DND-41 (cell line): Measurements from ENCODE around the gene IL18R1.

ENCODE experiments used
- EZH2 ChIP-seq: IDR thresholded peaks from 3 replicates; pipeline ENCODE4 v1.6.1; 2012; ENCODE audit warnings: borderline replicate concordance, low read depth, mild to moderate bottlenecking, moderate library complexity, low read length, inconsistent platforms; ENCODE audit not compliant: severe bottlenecking
- TF ChIP-seq, protein P1 (sequence below): IDR thresholded peaks from 2 replicates; pipeline ENCODE4 v1.5.1; 2012; ENCODE audit warnings: borderline replicate concordance, low read length, moderate library complexity, mild to moderate bottlenecking; ENCODE audit not compliant: poor library complexity, severe bottlenecking; ENCODE audit errors: extremely low read depth

DNA sequence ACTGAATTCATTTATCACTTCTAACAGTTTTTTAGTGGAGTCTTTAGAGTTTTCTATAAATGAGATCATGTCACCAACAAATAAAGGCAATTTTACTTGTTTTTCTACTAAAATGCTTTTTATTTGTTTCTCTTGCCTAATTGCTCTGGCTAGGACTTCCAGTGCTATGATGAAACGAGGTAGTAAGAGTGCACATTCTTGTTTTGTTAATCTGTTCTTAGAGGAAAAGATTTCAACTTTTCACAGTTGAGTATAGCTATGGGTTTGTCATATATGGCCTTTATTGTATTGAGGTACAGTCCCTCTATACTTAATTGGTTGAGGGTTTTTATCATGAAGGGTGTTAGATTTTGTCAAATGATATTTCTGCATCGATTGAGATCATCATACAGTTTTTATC, 73.0 kb downstream of the IL18R1 start:
- TF ChIP-seq, protein P1, sequence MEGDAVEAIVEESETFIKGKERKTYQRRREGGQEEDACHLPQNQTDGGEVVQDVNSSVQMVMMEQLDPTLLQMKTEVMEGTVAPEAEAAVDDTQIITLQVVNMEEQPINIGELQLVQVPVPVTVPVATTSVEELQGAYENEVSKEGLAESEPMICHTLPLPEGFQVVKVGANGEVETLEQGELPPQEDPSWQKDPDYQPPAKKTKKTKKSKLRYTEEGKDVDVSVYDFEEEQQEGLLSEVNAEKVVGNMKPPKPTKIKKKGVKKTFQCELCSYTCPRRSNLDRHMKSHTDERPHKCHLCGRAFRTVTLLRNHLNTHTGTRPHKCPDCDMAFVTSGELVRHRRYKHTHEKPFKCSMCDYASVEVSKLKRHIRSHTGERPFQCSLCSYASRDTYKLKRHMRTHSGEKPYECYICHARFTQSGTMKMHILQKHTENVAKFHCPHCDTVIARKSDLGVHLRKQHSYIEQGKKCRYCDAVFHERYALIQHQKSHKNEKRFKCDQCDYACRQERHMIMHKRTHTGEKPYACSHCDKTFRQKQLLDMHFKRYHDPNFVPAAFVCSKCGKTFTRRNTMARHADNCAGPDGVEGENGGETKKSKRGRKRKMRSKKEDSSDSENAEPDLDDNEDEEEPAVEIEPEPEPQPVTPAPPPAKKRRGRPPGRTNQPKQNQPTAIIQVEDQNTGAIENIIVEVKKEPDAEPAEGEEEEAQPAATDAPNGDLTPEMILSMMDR = no peak
- TF ChIP-seq EZH2 = no peak
